Esophagus squamous epithelium (tissue), 4 donors: ENCODE results near the gene NEDD1.

Experiments used
- POLR2A ChIP-seq, 4 donors: fragments of 450-650 bp; IDR thresholded peaks; one replicate each; pipeline ENCODE4 v1.6.1; 2017; ENCODE audit warnings: antibody characterized with exemption in 4 of 4, mild to moderate bottlenecking in 4 of 4, moderate library complexity in 3 of 4
- TF ChIP-seq, protein P1 (sequence below), 6 experiments: fragments of 450-650 bp in 4 of 6; fragments of 200-600 bp in 2 of 6; sonication (generic) in 2 of 6; IDR thresholded peaks; one replicate each; pipeline ENCODE4 v1.5.1; 2016 to 2019; ENCODE audit warnings: antibody characterized with exemption in 6 of 6, mild to moderate bottlenecking in 4 of 6, moderate library complexity in 4 of 6

DNA sequence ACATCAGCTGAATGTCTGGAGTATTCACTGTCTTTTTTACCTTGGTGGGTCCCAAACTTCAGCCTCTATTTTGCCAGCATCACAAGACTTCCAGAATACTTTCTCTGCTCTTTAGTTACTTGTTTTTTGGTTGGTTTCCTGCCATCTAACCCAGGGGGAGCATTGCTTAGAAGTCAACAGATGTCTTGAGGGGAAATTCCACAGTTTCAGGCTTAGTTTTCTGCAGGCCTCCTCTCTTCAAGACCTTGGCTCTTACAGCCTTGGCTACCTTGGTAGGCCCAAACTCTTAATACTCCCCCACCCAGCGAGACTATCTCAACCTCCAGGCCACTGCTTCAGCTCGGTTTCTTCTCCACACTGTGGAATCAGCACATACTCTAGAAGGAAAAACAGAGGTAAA lies 41.7 kb downstream of the NEDD1 start:
- no peak for TF ChIP-seq POLR2A (IDR thresholded peaks at IDR 0.05)
- TF ChIP-seq, protein P1, sequence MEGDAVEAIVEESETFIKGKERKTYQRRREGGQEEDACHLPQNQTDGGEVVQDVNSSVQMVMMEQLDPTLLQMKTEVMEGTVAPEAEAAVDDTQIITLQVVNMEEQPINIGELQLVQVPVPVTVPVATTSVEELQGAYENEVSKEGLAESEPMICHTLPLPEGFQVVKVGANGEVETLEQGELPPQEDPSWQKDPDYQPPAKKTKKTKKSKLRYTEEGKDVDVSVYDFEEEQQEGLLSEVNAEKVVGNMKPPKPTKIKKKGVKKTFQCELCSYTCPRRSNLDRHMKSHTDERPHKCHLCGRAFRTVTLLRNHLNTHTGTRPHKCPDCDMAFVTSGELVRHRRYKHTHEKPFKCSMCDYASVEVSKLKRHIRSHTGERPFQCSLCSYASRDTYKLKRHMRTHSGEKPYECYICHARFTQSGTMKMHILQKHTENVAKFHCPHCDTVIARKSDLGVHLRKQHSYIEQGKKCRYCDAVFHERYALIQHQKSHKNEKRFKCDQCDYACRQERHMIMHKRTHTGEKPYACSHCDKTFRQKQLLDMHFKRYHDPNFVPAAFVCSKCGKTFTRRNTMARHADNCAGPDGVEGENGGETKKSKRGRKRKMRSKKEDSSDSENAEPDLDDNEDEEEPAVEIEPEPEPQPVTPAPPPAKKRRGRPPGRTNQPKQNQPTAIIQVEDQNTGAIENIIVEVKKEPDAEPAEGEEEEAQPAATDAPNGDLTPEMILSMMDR (IDR thresholded peaks at IDR 0.05) = no peak
